Right atrium auricular region (tissue), 2 donors: Measurements from ENCODE around the gene DCLRE1C. TPM values are rescaled to one million over a fixed set of nuclear protein-coding genes. Genes with fewer than 3 reads are reported as not detected.
"Not testable (repeated sequence)": the region's sequence is repeated elsewhere in the genome, so short reads cannot be mapped to it uniquely, and the experiment has no call there.

Experiments
- DNase-seq: peaks from one replicate; pipeline ENCODE4 v3.0.0-alpha.2; 2019; ENCODE audit warnings: low spot score
- H3K27ac ChIP-seq, 2 donors: fragments of 200-600 bp; sonication (generic); 1 replicate in 1 of 2; 2 replicates in 1 of 2; pipeline ENCODE4 v1.5.1; 2016 to 2019
- H3K27me3 ChIP-seq, 2 donors: fragments of 200-600 bp; sonication (generic); one replicate each; pipeline versions ENCODE4 v1.5.1 to v1.6.0; 2017 to 2019
- H3K36me3 ChIP-seq: fragments of 200-600 bp; sonication (generic); one replicate; pipeline ENCODE4 v1.5.1; 2016
- H3K4me1 ChIP-seq, 2 donors: fragments of 200-600 bp; sonication (generic); one replicate each; pipeline versions ENCODE4 v1.5.1 to v1.6.0; 2017 to 2019
- H3K4me3 ChIP-seq, 2 donors: fragments of 200-600 bp; sonication (generic); 1 replicate in 1 of 2; 2 replicates in 1 of 2; pipeline ENCODE4 v1.5.1; 2017 to 2019; ENCODE audit warnings: mild to moderate bottlenecking in 1 of 2, moderate library complexity in 1 of 2
- H3K9me3 ChIP-seq, 2 donors: fragments of 200-600 bp; sonication (generic); one replicate each; pipeline ENCODE4 v1.5.1; 2019
- CTCF ChIP-seq, 2 donors: fragments of 200-600 bp; sonication (generic); IDR thresholded peaks; one replicate each; pipeline ENCODE4 v1.5.1; 2019; ENCODE audit warnings: antibody characterized with exemption in 2 of 2
- total RNA-seq, 2 donors: library from RNA; depleted of rRNA; stranded (reverse); fragments of >200 nt; gene quantifications; one replicate each; pipeline ENCODE4 v1.1.0, GENCODE V29; 2016

The DCLRE1C gene
- total RNA-seq, 2 donors from 2014 or later: 2.9 to 4.1 TPM

GRCh38 chr10:14975672-14976273 is 21.9 kb upstream of the DCLRE1C start:
- H3K4me3 ChIP-seq: no peak overlapping the region
- no peaks in the 10 kb centered on the region for H3K36me3 ChIP-seq
- H3K9me3 ChIP-seq: no peaks in the 10 kb centered on the region

GRCh38 chr10:14974153-14974998 is 20.5 kb upstream of the DCLRE1C start:
- not testable (repeated sequence) for H3K27me3 ChIP-seq

More at GRCh38 chr10:14975672-14976273, 21.9 kb upstream of the DCLRE1C start:
- no peak for TF ChIP-seq CTCF (IDR thresholded peaks at IDR 0.05)
- Histone ChIP-seq H3K27ac (no peak overlapping the region), H3K27me3 (no peaks in the 10 kb centered on the region), H3K4me1 (no peaks in the 10 kb centered on the region)
- DNase-seq: no peak

GRCh38 chr10:14971867-14972448 is 18.1 kb upstream of the DCLRE1C start:
- Histone ChIP-seq H3K36me3 (no peaks in the 10 kb centered on the region), H3K27me3 (no peaks in the 10 kb centered on the region), H3K9me3 (no peaks in the 10 kb centered on the region), H3K27ac (no peak overlapping the region), H3K4me3 (no peak overlapping the region), H3K4me1 (no peaks in the 10 kb centered on the region)
- DNase-seq: no peak
- peak; percentile 26 to 63 for TF ChIP-seq CTCF (IDR thresholded peaks at IDR 0.05)

More at GRCh38 chr10:14974153-14974998, 20.5 kb upstream of the DCLRE1C start:
- H3K36me3 ChIP-seq, DNase-seq, H3K4me1 ChIP-seq, H3K27ac ChIP-seq, H3K9me3 ChIP-seq, H3K4me3 ChIP-seq: not testable (repeated sequence)

GRCh38 chr10:14967897-14968296 is 14.0 kb upstream of the DCLRE1C start:
- no peaks in the 10 kb centered on the region for H3K9me3 ChIP-seq
- H3K4me3 ChIP-seq: no peak overlapping the region
- no peak for TF ChIP-seq CTCF (IDR thresholded peaks at IDR 0.05)
- no peak overlapping the region for H3K27ac ChIP-seq
- DNase-seq: no peak
- no peaks in the 10 kb centered on the region for H3K27me3 ChIP-seq
- no peaks in the 10 kb centered on the region for H3K4me1 ChIP-seq
- no peaks in the 10 kb centered on the region for H3K36me3 ChIP-seq

- TF ChIP-seq CTCF (IDR thresholded peaks at IDR 0.05): no peak
- DNase-seq: peak; percentile 92
- H3K4me3 ChIP-seq: peak within 1 kb of the TSS; percentile 59 to 84
- H3K27ac ChIP-seq: peak within 1 kb of the TSS; percentile 93 to 95
- H3K36me3 ChIP-seq: no peaks in the 10 kb centered on the region
- H3K27me3 ChIP-seq: no peaks in the 10 kb centered on the region
- H3K9me3 ChIP-seq: no peaks in the 10 kb centered on the region
- H3K4me1 ChIP-seq: peaks cover 0 to 14% of the 10 kb centered on the region in 2 donors
Measured at GRCh38 chr10:14959221-14960057, 5.5 kb upstream of the DCLRE1C start, which contains the start of gene MEIG1. MEIG1 (plus strand) TSS chr10:14959388; CDS start chr10:14966469, 7,081 bp downstream.
